CD4-positive, alpha-beta T cell treated with Interleukin-12 subunit alpha and Interleukin-12 subunit beta, for 1 hour (primary cell): ENCODE results near the gene PRKCB.

Experiments
- DNase-seq: peaks from one replicate; pipeline ENCODE4 v3.0.0-alpha.2; 2020

Gene PRKCB

GRCh38 chr16:24258791-24259190, 423.0 kb downstream of the PRKCB start:
- DNase-seq: no peak

- DNase-seq: no peak
These were observed 427.0 kb downstream of the PRKCB start for GRCh38 chr16:24262816-24263215.
